Activated CD4-positive, alpha-beta T cell treated with anti-CD3 and anti-CD28 coated beads, Interleukin-2, amount 50 U/mL, for 48 hours (primary cell): ENCODE results near the gene CD8B.

Source experiments
- DNase-seq, 2 experiments: peaks; one replicate each; pipeline ENCODE4 v3.0.0-alpha.2; 2020

The CD8B gene

DNA sequence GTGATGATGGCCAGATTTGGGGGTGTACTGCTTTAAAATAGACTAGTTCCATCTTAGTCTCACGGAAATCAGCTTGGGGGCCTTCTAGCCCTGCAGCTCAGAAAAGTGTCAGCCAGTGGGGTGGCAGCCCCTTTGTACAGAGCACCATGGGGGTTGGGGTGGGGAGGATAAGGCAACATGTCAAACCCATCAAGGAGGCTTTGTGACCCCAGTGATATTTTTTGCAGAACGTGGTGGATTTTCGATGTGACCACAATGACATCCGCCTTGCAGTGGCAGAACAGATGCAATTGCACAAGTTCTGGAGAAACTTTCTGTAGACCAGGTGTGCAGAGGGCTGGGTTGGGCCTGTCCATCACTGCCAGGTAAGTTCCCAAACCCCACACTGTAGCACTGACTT, 67.9 kb downstream of the CD8B start:
- DNase-seq = no peak

DNA sequence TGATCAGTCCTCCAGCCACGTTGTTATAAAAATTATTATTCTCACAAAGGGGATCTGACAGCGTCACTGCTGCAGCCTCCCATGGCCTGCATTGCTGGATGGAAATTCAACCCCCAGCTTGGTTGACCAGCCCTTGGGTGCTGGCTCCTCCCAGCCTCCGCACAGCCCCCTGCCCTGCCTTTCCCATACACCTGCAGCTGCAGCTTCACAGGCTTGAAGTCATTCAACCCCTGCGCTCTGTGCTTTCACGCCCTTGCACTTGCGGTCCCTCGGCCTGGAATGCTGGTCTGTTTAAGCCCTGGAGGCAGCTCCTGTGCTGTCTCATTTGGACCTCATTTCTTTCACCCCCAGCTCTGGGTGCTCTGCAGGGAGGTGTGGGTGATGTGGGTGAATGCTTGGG, 70.1 kb downstream of the CD8B start:
- DNase-seq = no peak

DNA sequence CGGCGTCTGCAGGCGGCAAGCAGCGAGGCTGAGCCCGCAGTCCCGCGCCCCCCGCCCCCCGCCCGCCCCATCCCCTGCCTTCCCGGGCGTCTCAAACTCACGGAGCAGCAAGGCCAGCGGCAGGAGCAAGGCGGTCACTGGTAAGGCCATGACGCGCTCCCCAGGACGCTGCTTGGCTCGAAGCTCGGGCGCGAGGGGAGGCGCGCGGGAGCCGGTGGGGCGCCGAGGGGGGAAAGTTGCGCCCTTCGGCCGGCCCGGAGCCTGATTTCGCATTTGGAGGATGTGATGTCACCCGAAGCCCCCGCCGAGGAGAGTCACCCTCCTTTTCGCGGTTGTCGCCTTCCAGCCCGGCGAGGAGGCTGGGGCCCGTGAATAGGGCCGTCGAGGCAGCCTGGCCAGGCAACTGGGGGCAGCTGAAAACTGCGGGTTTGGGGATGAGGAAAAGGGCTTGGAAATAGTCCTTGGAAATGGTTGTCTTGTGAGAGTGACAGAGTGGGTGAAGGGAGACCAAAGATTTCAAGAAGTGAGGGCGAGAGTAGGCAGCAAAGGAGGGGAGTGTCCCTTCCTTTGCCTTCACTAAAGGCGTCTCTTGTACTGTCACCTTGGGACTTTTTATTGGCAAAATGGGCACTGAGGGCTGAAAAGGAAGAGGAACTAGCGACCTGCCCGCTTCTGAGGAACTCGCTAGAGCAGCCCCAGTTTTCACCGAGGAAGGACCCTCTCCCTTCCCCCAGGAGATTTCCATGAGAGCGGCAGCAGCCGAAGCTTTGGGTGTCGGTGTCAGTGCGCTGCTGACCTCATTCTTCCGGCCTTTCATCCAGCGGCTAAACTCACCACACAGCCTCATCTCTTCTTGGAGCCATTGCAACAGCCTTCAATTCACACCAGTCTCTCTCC, 70.8 kb downstream of the CD8B start, which contains the start of gene CD8A:
Gene CD8A (minus strand): TSS at position 238 of the 897 bp plus-strand sequence. CDS start 88 bp downstream, at position 150.
- DNase-seq = peak in 1 of 2 experiments; percentile 17

DNA sequence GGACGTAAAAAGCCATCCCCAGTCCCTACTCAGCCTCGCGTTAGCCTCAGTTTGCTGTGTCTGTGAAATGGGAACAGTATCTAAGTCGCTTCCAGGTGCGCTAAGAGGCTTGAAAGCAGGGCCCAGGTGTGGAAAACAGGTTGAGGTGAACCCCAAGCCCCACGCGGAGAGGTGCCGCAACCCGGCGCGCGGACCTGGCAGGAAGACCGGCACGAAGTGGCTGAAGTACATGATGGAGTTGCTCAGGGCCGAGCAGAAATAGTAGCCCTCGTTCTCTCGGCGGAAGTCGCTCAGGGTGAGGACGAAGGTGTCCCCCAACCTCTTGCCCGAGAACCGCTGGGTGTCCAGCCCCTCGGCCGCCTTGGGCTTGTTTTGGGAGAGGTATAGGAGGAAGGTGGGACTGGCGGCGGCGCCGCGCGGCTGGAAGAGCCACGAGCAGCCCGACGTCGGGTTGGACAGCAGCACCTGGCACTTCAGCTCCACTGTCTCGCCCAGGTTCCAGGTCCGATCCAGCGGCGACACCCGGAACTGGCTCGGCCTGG, 71.5 kb downstream of the CD8B start:
- DNase-seq = peak in 1 of 2 experiments; percentile 18

DNA sequence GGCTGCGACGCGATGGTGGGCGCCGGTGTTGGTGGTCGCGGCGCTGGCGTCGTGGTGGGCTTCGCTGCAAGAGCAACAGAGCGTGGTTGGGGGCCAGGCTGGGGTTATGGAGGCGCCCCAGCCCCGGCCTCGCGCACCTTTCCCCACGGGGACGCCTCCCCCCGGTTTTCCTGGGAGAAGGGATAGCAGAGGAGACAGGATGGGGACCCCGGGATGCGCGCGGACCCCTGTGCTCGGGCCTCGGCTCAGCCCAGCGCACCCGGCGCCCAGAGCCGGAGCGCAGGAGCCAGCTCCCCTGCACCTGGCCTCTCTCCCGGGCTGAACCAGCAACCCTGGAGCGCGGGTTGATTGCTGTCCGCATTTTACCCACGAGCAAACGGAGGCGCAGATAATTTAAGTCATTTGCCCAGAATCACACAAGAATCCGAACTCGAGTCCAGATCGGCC, 72.0 kb downstream of the CD8B start:
- DNase-seq = no peak

DNA sequence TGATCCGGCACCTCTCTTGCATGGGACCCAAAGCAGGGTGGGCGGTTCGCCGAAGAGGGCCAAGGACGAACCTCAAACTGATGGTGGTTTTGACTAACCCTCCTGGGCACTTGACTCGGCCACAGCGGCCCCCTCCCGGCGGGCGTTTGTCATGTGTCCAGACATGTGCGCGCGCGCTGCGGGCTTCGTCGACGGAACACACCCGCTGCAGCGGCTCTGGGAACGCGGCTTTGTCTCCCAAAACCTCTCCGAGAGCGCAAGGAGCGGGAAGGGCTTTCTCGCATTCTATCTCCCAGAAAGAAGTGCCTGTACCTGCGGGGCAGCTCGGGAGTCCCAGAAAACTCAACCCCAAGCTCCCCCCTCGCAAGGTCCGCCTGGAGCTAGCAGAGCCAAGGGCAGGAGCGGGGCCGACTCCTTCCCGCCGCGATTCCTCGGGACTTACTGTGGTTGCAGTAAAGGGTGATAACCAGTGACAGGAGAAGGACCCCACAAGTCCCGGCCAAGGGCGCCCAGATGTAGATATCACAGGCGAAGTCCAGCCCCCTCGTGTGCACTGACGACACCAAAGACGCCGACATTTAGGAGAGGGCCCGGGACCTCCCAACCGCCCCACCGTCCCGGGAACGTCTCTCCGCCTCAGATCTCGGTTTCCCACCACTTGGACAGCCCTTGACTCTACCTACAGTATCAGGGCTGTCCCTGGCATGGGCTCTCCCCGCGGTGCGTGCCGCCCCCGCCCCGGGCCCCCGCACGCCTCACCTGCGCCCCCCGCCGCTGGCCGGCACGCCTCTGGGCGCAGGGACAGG, 72.6 kb downstream of the CD8B start:
- DNase-seq = peak in 1 of 2 experiments; percentile 12

DNA sequence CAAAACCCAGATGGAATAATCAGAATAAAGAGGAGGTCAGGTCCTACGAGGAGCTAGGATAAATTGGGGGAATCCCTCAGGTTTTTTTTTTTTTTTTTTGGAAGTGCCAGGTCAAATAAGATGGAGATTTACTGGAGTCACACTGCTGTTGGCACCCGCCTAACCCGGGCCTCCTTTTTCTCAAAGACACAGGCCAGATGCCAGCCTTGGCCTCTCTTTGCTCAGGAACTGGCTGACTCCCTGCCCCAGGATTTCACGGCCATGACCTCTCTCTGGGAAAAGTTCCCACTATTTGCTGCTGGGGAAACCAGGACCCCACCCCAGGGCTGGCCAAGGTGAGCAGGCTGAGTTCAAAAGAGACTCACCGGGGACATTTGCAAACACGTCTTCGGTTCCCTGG, 73.5 kb downstream of the CD8B start:
- DNase-seq = no peak

DNA sequence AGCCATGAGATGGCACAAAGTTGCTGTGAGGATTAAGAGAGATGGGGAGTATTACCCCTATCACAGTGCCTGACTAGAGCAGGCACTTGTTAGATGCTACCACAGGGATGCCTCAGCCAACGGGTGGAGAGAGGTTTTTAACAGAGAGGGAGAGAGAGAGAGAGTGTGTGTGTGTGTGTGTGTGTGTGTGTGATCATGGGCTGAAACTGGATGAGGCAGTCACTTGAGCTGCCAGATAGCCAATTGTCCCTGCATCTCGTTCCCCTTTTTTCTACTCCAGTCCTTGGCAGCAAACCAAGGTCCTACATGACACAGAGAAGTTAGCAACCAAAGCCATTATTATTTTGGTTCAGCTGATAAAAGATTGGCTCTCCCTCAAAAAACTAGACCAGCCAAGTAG, 74.0 kb downstream of the CD8B start:
- DNase-seq = no peak

DNA sequence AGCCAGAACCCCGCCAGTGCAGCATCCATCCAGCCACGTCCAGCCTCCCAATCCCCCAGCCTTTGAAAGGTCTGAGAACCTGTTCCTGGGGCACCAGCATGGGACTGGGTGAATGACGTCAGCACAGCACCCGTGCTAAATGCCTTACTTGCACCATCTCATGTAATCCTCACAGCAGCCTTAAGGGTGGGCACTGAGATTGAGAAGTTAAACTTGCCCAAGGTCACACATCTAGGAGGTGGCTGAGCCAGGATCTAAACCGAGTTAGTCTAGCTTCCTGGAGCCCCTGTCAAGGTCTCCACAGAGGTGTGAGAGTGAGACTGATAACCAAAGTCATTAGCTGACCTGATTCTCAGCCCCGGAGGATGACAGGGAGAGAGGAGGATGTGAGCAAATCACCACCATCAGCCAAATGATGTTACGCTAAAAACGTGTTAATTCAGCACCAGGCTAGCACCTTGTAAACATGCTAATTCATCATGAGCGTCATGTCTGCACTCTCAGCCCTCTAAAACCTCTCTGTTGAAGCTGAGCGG, 75.6 kb downstream of the CD8B start:
- DNase-seq = no peak

DNA sequence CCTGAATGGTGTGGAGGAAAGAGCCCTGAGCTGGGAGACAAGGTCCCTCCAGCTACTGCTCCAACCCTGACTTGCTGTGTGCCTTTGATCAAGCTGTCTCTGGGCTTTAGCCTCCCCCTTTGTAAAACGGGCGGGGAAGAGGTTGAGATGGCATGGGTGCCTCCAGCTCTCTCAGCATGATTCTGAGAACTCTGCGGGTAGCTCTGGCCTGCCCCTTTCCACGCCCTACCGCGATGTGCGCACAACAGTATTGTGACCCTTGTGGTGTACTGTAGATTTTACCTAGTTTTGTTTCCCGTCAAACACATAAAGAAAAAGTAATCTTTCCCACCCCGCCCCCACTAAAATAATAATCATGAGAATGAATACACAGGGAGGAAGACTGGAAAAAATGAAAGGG, 76.2 kb downstream of the CD8B start:
- DNase-seq = no peak

DNA sequence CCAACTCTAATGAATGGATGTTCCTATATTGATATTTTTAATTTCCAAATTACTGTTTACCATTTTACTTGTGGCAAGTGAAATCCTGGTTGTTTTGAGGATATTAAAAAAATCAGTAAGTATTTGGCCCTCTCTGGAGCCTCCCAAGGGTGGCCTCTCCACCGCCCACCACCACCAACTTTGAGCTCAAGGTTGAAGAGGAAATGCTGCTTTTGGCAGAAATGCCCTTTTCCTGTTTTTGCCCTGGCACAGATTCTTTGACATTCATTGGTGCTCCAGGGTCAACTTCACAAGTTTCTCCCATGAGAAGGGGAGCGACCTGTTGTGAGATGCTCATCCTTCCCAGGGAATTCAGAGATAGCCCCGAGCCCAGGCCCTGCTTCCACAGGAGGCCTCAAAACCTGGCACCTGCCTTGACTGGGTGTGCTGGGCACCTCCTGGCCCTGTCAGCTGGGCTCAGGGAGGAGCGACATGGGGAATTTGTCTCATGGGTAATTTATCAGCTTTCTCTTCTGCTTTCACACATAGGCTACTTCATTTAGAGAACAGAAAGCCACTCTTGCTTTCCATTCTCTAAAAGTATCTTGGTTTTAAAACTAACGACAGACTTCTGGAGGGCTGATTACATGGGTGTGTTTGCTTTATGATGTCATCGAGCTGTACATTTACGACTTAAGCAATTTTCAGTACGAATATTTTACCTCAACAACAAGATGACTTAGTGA, 77.9 kb downstream of the CD8B start:
- peak in 1 of 2 experiments; percentile 13 for DNase-seq

DNA sequence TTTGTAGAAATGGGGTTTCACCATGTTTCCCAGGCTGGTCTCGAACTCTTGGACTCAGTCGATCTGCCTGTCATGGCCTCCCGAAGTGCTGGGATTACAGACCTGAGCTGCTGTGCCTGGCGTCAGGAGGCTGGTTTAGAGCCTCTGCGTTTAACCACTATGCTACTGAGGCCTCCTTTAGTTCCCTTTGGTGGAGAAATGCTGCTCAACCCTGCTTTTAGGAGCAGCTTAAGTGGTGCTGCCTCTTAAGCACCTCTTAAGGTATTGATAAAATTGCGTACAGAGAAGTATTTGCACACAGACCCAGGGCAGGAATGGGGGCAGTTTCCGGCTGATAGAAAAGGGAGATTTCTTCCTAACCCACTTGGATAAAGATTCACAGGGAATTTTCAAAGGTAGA, 78.9 kb downstream of the CD8B start:
- DNase-seq = no peak

DNA sequence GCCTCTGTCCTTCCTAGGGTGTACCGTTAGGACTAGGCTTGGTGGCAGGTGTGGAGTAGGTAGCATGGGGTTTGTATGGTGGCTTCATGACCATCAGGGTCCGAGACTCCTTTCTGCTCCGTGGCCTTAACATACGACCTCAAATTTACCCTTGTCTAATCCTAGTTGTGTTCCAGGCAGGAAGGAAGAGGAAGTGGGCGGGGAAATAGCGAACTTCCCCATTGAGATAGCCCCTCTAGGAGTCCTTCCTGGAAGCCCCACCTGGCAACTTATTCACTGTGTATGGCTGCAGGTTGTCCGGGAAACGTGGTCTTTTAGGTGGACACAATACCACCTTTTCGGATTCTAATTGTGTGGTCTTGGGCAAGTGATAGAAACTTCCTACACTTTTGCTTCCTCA, 80.3 kb downstream of the CD8B start:
- no peak for DNase-seq

DNA sequence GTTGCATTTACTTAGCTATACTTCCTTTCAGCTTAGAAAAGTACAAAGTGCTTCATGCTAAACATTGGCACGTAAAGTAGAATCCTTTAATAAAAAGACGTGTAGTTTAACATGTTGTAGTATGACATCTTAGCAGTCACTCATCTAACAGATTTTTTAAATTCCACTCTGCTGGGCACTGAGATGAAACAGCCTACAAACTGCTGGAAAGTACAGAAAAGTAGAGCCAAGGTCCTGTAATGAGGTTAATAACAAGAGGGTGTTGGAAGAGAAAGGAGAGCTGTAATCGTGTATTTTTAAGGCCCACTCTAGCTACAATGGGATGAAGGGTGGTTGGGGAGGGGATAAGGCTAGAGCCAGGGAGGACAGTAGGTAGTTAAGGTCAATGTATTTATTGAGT, 81.7 kb downstream of the CD8B start:
- DNase-seq = no peak

DNA sequence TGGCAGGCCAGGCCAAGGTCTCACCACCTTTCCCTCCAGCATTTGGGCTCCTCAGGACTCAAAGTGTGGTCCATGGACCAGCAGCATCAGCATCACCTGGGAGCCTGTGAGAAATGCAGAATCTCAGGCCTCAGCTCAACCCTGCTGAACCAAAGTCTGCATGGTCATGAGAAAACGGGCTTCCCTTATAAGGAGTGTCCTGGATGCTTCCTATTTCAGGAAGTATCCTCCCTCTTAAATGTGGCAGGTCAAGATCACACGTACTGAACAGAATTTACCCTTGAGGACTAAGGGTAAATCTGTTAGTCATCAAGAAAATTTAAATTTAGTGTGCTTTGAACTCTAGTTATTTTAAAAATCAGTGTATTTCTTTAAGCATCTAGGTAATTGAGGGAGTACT, 82.7 kb downstream of the CD8B start:
- no peak for DNase-seq

DNA sequence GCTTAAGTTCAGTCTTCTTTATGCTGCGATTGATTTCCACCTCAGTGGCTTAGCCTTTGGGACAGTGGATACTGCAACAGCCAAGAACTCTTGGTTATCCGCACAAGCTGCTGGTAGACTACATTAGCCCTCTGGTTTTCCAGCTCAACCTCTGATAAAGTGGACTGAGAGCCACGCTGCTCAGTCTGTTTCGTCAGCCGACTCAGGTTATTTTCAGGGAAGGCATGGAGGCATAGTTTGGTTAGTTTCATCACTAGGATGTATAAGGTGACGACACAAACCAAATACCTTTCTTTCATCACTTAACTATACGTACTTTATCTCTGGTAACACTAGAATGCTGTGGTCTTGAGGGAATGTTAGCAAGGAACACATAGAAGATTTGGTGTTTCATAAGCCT, 85.2 kb downstream of the CD8B start:
- no peak for DNase-seq

DNA sequence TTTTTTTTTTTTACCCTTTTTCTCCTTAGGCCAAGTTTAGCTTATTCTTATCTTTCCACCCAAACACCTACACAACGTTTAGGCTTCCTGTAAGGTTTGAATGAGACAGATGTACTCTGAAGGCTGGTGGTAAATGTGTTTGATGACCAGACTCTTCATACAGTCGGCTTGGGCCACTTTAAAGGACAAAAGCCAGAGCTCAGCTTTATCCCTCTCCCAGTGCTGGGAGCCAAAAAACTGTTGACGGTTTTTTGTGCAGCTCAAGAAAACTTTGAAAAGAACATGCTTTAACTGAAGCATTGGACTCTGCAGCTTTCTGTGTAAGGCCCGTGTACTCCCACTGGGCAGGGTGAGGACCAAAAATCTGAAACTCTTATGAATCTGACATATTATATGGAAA, 86.3 kb downstream of the CD8B start:
- no peak for DNase-seq

DNA sequence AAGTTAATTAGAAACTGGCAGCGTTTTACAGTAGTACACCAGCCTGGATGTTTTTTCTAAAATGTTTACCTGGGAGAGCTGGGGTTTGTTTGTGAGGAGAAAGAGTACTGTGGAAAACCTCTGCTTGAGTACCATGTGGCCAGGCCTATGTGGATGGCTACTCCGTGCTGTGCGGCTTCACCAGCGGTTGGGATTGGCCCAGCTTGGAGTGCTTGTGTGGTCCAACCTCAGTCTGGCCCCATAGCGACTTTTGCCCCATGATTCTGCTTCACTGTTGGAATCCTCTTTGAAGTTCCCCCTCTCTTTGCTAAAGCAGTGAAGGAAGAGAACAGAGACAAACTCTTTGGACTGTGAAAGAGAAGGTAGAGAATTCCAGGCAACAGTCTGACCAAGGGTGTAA, 86.8 kb downstream of the CD8B start:
- no peak for DNase-seq

DNA sequence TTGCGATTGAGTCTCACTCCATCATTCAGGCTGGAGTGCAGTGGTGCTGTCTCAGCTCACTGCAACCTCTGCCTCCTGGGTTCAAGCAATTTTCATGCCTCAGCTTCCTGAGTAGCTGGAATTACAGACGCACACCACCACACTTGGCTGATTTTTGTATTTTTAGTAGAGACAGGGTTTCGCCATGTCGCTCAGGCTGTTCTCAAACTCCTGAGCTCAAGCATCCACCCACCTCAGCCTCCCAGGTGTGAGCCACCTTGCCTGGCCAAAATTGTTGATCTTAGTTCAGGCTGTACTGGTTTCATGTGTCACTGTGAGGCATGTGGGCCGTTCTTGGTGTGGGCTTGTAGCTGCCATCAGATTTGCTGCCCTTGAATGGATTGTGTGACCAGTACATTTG, 89.1 kb downstream of the CD8B start:
- DNase-seq = no peak

DNA sequence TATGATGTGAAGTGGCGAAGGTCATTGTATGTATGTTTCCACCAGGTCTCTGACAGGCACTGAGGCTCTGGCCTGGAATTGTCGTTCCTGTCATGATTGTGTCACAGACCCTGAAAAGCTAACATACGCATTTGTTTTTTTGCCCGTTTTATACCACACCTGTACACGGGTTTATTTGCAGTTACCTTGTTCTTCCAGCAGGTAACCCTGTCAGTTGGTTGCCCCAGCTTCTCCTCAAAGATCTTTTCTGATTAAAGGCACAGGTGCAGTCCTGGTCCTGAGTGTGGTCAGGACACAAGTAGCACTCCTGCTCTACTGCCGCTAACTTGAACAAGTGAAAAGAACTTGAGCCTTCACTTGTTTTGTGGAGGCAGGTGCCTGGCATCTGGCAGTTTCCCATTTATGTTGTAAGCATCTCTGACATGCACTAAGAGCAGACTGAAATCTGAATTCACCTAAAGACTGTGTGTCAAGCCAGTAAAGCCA, 90.8 kb downstream of the CD8B start:
- DNase-seq = no peak

DNA sequence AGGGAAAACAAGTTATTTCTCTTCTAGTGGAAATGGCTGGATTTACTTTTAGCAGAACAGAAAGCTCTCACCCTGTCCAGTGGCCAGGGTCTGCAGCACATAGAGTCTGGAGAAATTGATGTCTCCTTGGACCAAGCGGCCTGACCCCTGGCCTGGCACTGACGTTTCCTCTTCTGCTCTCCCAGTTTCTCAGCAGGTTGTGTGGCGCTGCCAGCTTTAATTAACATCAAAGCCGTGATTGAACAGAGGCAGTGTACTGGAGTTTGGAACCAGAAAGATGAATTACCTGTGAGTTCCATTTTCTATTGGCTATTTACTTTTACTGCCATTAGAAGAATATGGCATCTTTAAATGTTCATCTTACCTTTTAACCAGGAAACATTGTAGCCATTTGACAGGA, 91.8 kb downstream of the CD8B start:
- DNase-seq = no peak

DNA sequence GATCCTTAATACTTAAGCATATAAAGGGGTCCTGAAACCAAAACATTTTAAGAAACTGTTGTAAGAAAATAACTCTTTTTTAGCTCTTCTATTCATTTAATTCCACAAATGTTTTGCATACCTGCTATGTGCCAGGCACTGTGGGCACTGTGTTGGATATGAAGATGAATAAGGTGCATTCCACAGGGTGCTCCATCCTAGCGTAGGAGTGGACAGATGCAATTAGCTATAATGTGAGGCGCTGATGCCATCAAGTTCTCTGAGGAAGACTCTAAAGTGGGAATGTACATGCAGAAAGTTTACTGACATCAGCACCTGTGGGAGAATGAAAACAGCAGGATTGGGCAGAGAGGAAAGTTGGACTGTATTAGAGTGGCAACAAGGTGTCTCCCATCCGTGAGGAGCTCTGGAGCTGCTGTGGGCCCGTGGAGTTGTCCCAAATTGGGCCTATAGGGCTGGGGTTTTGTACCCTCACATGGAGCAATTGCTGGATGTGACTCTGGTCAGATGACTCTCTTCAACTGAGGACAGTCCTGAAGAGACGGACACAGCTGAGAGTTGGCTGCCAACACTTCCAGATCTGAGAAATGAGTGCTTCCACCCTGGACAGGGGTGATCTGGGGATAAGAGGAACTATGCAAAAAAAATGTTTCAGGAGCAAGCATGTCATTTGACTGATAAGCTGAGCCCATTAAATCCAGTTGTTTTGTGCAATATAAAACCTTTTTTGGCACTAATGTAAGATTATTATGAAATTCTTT, 93.3 kb downstream of the CD8B start:
- no peak for DNase-seq
